GM19328 (cell line): ENCODE measurements around the gene GPALPP1.
"Not testable (repeated sequence)": the region's sequence is repeated elsewhere in the genome, so short reads cannot be mapped to it uniquely, and the experiment has no call there.

Experiments
- ATAC-seq: cut with Tn5 transposase; IDR thresholded peaks from one replicate; pipeline ENCODE4 v1.9.1; 2021; ENCODE audit warnings: mild to moderate bottlenecking, moderate library complexity; ENCODE audit not compliant: unreplicated experiment

The GPALPP1 gene

GRCh38 chr13:44989071-44989889 is at the start of gene GPALPP1, which contains the start of gene NUFIP1:
Gene GPALPP1, plus strand, starts transcription at chr13:44989538. Its CDS starts 117 bp downstream, at chr13:44989655.
Gene NUFIP1, minus strand, starts transcription at chr13:44989471. Its CDS starts 35 bp downstream, at chr13:44989436.
- ATAC-seq: peak; percentile 98

- ATAC-seq: not testable (repeated sequence)
These were observed 45.9 kb upstream of the GPALPP1 start for GRCh38 chr13:44943411-44943810.

- ATAC-seq: no peak
These were observed 38.2 kb upstream of the GPALPP1 start for GRCh38 chr13:44951184-44951583.

GRCh38 chr13:44952671-44953070 is 36.7 kb upstream of the GPALPP1 start:
- no peak for ATAC-seq

DNA sequence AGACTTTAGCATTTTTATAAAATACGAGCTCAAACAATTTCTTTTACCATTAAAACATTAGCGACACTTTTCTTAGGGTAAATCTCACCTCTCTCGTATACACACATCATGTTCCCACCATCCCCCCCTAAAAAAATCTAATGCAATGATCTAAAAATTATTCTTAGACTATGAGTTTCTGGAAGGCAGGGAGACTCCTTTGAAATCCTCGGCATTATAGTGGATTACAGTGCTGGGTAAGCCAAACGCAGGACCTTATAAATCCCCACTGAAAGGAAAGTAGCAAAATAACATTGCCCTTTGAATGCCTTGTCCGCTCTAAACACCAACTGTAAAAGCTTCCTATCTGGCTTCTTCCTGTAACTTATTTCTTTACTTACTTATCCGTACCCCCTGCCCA is 35.1 kb upstream of the GPALPP1 start:
- ATAC-seq: no peak

DNA sequence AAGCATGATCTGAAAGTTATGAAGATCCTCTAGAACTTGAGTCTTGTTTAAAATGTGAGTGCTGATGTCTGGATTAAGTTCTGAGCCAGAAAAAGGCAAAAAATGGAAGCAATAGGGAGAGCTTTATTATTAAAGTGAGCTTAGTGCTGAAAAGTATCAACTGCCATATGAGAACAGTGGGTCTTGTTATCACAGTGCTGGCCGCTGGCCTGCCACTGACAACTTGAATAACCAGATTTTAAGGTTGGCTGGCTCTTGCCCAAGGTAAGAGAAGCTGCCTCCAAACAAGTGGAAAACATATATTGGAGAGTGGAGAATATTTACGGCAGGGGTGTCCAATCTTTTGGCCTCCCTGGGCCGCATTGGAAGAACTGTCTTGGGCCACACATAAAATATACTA is 33.9 kb upstream of the GPALPP1 start:
- no peak for ATAC-seq

DNA sequence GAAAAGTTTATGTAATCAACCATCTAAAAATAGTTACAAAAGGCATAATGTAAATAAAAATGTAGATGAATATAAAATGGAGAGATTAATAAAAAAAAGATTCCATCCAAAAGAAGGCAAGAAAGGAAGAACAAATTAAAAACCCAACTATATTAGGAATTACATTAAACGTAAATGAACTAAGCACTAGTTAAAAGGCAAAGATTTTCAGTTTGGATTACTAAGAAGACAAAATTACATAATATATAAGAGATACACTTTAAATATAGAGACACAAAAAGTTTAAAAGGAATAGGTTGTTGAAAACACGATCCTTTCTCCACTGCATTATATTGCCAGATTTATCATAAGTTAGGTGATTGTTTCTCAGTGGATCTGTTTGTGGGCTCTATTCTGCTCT is 27.3 kb upstream of the GPALPP1 start:
- ATAC-seq: no peak

GRCh38 chr13:44967704-44968433 is 21.5 kb upstream of the GPALPP1 start:
- ATAC-seq: no peak

GRCh38 chr13:44968434-44968815 is 20.9 kb upstream of the GPALPP1 start:
- no peak for ATAC-seq

GRCh38 chr13:44969551-44970484 is 19.5 kb upstream of the GPALPP1 start:
- ATAC-seq: no peak

DNA sequence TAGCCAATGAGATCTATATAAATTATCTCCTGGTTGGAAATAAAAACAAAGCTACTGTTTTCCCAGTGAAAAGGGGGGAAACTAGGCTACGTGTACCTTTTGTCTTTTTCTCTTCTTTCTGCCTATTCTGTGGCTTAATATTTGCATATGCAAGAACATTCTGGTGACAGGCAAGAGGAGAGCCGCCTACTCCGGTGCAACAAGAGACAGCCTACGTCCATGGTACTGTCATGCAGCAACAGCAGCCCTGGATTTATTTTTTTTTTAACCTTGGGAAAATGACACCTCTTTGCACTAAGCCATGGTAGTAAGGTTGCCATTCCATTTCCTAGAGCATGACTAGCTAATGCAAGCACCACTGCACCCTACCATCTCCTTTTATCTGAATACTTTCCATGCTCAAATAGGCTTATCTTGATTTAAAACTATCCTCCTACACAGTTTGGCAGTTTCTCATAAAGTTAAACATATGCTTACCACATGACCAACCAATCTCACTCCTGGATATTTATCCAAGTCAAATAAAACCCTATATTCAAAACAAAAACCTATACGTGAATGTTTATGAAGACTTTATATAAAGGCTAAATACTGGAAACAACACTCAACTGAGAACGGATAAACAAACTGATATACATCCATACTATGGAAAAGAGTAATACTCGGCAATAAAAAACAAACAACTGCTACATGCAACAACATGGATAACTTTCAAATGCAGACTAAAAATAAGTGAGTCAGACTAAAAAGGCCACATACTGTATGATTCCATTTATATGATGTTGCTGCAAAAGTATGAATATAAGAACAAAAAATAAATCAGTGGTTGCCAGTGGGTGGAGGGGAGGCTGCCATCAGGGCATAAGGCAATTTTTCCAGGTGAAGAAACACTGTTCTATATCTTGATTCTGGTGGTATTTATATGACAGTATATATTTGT is 17.4 kb upstream of the GPALPP1 start:
- ATAC-seq: no peak

GRCh38 chr13:44972956-44973581 is 16.3 kb upstream of the GPALPP1 start:
- no peak for ATAC-seq

GRCh38 chr13:44974056-44974793 is 15.1 kb upstream of the GPALPP1 start:
- no peak for ATAC-seq

DNA sequence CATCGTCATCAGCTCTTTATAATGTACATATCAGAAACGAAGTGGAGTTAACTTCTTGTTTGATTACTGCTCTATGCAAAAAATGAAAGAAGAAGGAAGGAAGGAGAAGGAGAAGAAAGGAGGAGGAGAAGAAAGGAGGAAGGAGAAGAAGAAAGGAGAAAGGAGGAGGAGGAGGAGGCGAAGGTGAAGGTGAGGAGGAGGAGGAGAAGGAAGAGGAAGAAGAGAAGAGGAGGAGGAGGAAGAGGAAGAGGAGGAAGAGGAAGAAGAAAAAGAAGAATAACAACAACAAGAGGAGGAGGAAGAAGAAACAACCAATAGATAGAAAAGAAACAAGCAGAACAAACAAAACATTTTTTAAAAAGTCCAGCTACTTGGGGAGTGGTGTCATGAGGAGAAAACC is 13.1 kb upstream of the GPALPP1 start:
- ATAC-seq: no peak

DNA sequence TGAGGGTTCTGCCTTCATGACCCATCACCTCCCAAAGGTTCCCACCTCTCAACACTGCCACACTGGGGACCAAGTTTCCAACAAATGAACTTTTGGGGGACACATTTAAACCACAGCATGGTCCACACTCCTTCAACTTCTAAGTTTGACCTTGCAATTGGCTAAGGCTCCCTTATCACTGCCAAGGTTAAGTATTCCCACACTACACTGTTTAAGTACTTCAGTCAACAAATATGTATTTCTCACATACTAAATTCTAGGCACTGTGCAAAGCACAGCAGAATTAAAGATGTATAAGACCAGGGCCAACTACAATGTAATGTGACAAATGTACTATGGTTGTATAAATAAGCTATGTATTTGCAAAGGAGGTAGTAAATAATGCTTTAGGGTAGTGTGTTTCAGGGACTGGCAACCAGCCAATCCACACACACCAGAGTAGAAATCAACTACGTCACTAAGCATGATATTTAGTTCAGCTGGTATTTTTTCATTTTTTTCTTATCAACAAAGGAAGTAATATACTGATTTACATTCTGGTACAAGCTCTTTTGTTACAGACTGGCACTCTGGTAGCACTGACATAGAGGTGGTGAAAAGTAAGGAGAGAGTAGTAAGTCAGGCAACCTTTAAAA is 12.3 kb upstream of the GPALPP1 start:
- no peak for ATAC-seq

DNA sequence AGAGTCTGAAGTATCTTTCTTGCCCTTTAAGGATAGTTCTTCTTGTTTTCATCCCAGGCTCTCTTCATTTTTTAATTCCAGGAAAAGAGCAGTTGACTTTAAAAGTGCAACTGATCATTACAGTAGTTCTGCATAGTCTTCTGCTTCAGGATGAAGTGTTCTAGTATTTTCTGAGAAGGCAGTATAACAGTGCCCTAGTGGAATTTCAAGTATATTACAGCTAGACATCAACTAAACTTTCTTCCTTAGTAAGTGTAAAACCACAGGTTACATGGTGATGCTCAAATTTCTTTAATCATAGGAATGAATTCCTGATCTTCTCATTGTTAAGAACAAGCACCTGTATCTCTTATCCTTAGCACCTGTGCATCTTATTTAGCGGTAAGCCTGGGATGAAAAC is 11.0 kb upstream of the GPALPP1 start:
- ATAC-seq: no peak

DNA sequence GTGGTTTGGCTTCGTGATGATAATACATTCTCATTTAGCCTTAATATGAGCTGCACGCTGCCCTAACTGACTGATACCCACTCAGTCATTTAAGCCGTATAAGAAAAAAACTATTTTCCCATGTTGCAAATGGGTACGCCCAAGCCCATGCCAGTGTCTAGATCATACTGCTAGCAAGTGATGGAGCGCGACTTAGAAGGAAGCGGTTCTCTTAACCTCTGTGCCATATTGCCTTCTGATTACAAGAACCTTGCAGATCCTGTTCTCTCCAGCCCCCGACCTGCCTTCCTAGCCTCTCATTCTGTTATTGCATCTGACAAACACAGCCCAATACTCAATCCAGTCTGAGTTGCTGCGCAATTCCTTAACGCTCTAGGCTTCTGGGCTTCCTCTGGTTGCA is 603 bp downstream of the GPALPP1 start:
- no peak for ATAC-seq

GRCh38 chr13:45003417-45003816 is 14.1 kb downstream of the GPALPP1 start:
- ATAC-seq: no peak
